ENCODE results near the gene MAMDC4. TPM values are rescaled to one million over a fixed set of nuclear protein-coding genes. Genes with fewer than 3 reads are reported as not detected.
"Not testable (repeated sequence)": the region's sequence is repeated elsewhere in the genome, so short reads cannot be mapped to it uniquely, and the experiment has no call there.

MAMDC4 gene
- total and polyA plus RNA-seq, 12 donors, result 0.57 to 30.6 (median 5.3) TPM

DNA sequence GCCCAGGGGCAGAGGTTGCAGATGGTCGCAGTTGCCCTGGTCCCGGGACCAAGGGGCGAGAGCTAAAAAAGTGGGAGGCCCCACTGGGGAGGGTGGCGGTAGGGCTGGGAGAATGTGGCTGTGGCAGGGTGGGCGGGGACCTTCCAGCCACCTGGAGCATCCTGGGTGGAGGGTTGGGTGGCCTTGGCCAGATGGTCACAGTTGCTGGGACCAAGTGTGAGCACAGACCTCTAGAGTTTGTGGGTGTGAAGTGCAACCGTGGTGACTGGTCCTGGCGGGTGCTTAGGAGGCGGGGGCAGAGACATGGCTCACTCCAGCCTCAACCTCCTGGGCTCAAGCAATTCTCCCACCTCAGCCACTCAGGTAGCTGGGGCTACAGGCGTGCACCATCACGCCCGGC lies 28.5 kb downstream of the MAMDC4 start:
- WGBS, 4 donors, result 80 to 87% (median 81%) methylated on average over 9 to 11 of the region's 11 CpGs
- TF ChIP-seq, protein P1, sequence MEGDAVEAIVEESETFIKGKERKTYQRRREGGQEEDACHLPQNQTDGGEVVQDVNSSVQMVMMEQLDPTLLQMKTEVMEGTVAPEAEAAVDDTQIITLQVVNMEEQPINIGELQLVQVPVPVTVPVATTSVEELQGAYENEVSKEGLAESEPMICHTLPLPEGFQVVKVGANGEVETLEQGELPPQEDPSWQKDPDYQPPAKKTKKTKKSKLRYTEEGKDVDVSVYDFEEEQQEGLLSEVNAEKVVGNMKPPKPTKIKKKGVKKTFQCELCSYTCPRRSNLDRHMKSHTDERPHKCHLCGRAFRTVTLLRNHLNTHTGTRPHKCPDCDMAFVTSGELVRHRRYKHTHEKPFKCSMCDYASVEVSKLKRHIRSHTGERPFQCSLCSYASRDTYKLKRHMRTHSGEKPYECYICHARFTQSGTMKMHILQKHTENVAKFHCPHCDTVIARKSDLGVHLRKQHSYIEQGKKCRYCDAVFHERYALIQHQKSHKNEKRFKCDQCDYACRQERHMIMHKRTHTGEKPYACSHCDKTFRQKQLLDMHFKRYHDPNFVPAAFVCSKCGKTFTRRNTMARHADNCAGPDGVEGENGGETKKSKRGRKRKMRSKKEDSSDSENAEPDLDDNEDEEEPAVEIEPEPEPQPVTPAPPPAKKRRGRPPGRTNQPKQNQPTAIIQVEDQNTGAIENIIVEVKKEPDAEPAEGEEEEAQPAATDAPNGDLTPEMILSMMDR (IDR thresholded peaks at IDR 0.05), result no peak
- no peak for TF ChIP-seq POLR2A (IDR thresholded peaks at IDR 0.05)
- intact Hi-C loops (cut with DNase I), result loop anchor here in 1 of 2 donors (10.0 kb wide), 1 partner anchor 64 kb away; the partner anchor contains the start of genes C8G and FBXW5
- no peaks in the 10 kb centered on the region for H3K27me3 ChIP-seq
- no peaks in the 10 kb centered on the region for H3K36me3 ChIP-seq (replicated peaks in 1 of 2)
- DNase-seq, result peak in 1 of 7 donors; percentile 18
- no peaks in the 10 kb centered on the region for H3K9me3 ChIP-seq (replicated peaks in 1 of 3)
- H3K4me1 ChIP-seq (replicated peaks in 1 of 2), result peaks cover 8 to 10% of the 10 kb centered on the region in 2 donors
- no peak overlapping the region for H3K27ac ChIP-seq
- H3K4me3 ChIP-seq, result no peak overlapping the region

DNA sequence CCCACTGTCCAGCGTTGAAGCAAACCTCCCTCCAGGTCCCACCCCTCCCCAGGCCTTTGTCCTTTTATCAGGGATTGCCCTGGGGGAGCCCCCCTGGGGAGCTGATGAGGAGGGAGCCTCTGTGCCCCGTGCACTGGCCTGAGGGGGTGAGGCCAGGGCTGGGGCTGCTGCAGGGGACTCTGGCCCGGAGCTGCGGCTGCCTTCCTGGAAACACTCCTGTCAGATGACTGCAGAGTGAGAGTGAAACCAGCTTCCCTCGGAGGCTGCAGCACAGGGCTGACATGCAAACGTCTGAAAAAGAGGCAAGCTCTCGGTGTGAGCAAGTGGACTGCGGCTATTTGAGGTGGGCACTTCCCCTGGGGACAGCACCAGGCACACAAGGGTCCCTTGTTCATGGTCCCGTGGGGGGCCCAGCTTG lies 29.6 kb downstream of the MAMDC4 start:
- peak overlapping the region in 1 of 4 donors; percentile 55 for H3K4me3 ChIP-seq
- H3K4me1 ChIP-seq (replicated peaks in 1 of 2), result peaks cover 8 to 12% of the 10 kb centered on the region in 2 donors
- 26 to 40% (median 32%) methylated on average over 8 to 9 of the region's 9 CpGs; no CpG with 5 or more reads in 1 of the 4 donors for WGBS, 4 donors
- no peaks in the 10 kb centered on the region for H3K9me3 ChIP-seq (replicated peaks in 1 of 3)
- no peak for TF ChIP-seq POLR2A (IDR thresholded peaks at IDR 0.05)
- TF ChIP-seq, protein P1 (IDR thresholded peaks at IDR 0.05), result no peak
- peak in 1 of 7 donors; percentile 24 for DNase-seq
- no peaks in the 10 kb centered on the region for H3K27me3 ChIP-seq
- no peaks in the 10 kb centered on the region for H3K36me3 ChIP-seq (replicated peaks in 1 of 2)
- intact Hi-C loops (cut with DNase I), result loop anchor here in 1 of 2 donors (10.0 kb wide), 1 partner anchor 63 kb away; the partner anchor contains the start of genes C8G and FBXW5
- H3K27ac ChIP-seq, result peak overlapping the region in 3 of 5 donors; percentile 46 to 87 (median 81)

DNA sequence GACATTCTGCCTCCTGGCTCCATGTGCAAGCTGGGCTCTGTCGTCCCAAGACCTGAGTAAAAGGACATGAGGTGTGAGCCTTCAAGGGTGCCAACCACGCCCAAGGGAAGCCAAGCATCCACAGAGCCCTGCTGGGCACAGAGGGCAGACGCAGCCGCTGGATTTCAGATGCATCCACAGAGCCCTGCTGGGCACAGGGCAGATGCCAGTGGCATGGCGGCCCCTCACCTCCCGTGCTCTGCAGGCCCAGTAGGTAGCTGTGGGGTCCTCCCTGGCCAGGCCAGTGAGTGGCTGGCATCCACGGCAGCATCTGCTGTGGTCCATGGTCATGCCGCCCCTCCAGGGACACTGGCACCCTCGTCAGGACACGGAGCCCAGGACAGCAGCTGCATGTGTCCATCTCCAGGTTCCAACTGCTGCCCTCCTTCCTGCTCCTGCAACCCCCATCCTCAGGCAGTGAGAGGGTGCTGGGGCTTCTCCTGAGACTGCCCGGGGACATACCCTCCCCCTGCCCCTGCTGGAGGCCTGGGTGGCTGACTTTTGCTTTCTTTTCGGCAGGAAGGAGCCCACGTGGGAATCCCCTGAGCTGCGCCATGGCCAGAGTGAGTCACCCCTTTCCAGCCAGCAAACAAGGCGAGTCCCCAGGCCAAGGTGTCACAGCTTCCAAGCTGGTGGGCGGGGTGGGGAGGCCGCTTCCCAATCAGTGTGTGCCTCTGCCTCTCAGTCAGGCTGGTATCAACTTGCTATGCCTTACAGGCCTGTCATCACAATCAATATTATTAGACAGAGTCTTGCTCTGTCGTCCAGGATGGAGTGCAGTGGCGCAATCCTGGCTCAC lies 30.2 kb downstream of the MAMDC4 start:
- DNase-seq, result peak; percentile 70 to 96 (median 93)
- TF ChIP-seq, protein P1 (IDR thresholded peaks at IDR 0.05), result no peak
- TF ChIP-seq POLR2A (IDR thresholded peaks at IDR 0.05), result peak in 1 of 2 donors; percentile 50
- intact Hi-C loops (cut with DNase I), result loop anchor here in 1 of 2 donors (10.0 kb wide), 1 partner anchor 62 kb away; the partner anchor contains the start of genes C8G and FBXW5
- Histone ChIP-seq H3K27ac (peak overlapping the region in 3 of 5 donors; percentile 46 to 87 (median 81)), H3K4me1 (replicated peaks in 1 of 2) (peaks cover 15% of the 10 kb centered on the region in 2 donors), H3K36me3 (replicated peaks in 1 of 2) (no peaks in the 10 kb centered on the region), H3K9me3 (replicated peaks in 1 of 3) (no peaks in the 10 kb centered on the region), H3K27me3 (no peaks in the 10 kb centered on the region), H3K4me3 (peak overlapping the region in 1 of 4 donors; percentile 55)
- WGBS, 4 donors, result 33 to 48% (median 40%) methylated on average over 7 to 19 of the region's 19 CpGs

DNA sequence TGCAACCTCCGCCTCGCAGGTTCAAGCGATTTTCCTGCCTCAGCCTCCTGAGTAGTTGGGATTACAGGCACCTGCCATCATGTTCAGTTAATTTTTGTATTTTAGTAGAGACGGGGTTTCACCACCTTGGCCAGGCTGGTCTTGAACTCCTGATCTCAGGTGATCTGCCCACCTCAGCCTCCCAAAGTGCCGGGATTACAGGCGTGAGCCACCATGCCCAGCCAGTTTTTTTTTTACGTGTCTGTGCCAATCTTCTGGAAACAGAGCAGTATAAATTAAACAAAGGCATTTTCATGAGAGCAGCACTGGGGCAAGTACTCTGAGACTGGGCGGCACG lies 30.8 kb downstream of the MAMDC4 start:
- not testable (repeated sequence) for H3K27me3 ChIP-seq; H3K36me3 ChIP-seq (replicated peaks in 1 of 2); H3K4me3 ChIP-seq; H3K9me3 ChIP-seq (replicated peaks in 1 of 3); DNase-seq
- WGBS, 4 donors, result 54 to 76% (median 59%) methylated on average over 9 of the region's 9 CpGs
- Histone ChIP-seq H3K4me1 (replicated peaks in 1 of 2) (peaks cover 16 to 20% of the 10 kb centered on the region in 2 donors), H3K27ac (peak overlapping the region in 3 of 5 donors; percentile 46 to 87 (median 81))
- intact Hi-C loops (cut with DNase I), result loop anchor here in 1 of 2 donors (10.0 kb wide), 1 partner anchor 62 kb away; the partner anchor contains the start of genes C8G and FBXW5

DNA sequence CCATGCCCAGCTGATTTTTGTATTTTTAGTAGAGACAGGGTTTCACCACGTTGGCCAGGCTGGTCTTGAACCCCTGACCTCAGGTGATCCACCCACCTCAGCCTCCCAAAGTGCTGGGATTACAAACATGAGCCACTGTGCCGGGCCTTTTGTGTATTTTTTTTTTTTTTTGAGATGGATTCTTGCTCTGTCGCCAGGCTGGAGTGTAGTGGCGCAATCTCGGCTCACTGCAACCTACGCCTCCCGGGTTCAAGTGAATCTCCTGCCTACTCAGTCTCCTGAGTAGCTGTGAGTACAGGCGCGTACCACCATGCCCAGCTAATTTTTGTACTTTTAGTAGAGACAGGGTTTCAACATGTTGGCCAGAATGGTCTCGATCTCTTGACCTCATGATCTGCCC lies 31.5 kb downstream of the MAMDC4 start:
- not testable (repeated sequence) for H3K27me3 ChIP-seq; H3K9me3 ChIP-seq (replicated peaks in 1 of 3); DNase-seq; H3K36me3 ChIP-seq (replicated peaks in 1 of 2); H3K4me3 ChIP-seq; H3K27ac ChIP-seq
- intact Hi-C loops (cut with DNase I), result loop anchor here in 1 of 2 donors (10.0 kb wide), 1 partner anchor 61 kb away; the partner anchor contains the start of genes C8G and FBXW5
- H3K4me1 ChIP-seq (replicated peaks in 1 of 2), result peaks cover 16 to 20% of the 10 kb centered on the region in 2 donors
- 85 to 88% (median 86%) methylated on average over 10 of the region's 10 CpGs for WGBS, 4 donors

All from adrenal gland (tissue), 12 donors.